ENCODE data around the gene SLC6A20. TPM values are rescaled to one million over a fixed set of nuclear protein-coding genes. Genes with fewer than 3 reads are reported as not detected.

Gene SLC6A20
- total RNA-seq, 5 donors from 2014 or later (not counting 1 experiment from before 2014, with no cell fraction given) = 0.12 to 0.44 (median 0.24) TPM; not detected in 1

DNA sequence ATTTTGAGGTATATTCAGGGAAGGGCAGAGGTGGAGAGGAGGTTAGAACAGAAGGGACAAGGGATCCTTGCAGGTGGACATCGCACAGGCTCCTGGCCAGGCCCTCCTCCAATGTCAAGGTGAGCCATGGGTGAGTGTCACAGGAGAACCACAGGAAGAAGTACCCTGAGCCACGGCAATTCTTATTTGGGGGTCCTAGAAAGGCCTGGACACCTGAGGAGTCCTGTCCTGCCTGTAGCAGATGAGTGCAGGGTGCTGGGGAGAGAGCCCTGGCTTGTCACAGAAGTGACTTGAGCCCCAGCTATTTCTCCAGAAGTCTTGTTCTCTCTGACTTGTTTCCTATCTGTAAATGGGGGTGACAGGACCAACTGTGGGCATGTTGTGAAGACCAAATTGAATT, 4.3 kb downstream of the SLC6A20 start:
- Mint-ChIP-seq H3K27ac (no peak overlapping the region), H3K36me3 (peaks cover 5% of the 10 kb centered on the region), H3K4me3 (no peak overlapping the region), H3K27me3 (peaks cover 31 to 42% of the 10 kb centered on the region in 2 donors), H3K4me1 (peaks cover 13 to 16% (median 16%) of the 10 kb centered on the region in 3 donors), H3K9me3 (peaks cover 5 to 12% (median 10%) of the 10 kb centered on the region in 3 donors)
- Histone ChIP-seq H3K36me3 (ENCODE audit: control insufficient read depth in 2 of 2, extremely low read depth in 1 of 2, insufficient read depth in 1 of 2, low read length in 1 of 2) (no peaks in the 10 kb centered on the region), H3K27ac (ENCODE audit: low read length) (no peak overlapping the region), H3K27me3 (replicated peaks in 1 of 2; ENCODE audit: control insufficient read depth in 2 of 2, extremely low read depth in 1 of 2, insufficient read depth in 2 of 2, low read length in 1 of 2) (peaks cover 3 to 36% of the 10 kb centered on the region in 2 experiments), H3K4me1 (ENCODE audit: control insufficient read depth in 1 of 2, extremely low read depth in 1 of 2, insufficient read depth in 2 of 2, low read length in 2 of 2) (peaks cover 0 to 15% of the 10 kb centered on the region in 2 experiments), H3K9me3 (peaks cover 3% of the 10 kb centered on the region), H3K4me3 (ENCODE audit: control insufficient read depth in 1 of 2, extremely low read depth in 1 of 2, low read length in 1 of 2) (no peak overlapping the region)
- DNase-seq = no peak
- POLR2A ChIA-PET = no interaction called here
- CTCF ChIA-PET = interaction anchor here in 1 of 2 donors (0.6 kb wide), 1 partner anchor 106 kb away, joined by 3 read pairs; no protein-coding TSS in a partner anchor
- no peak for ATAC-seq (replicated peaks in 1 of 4)
- 90% methylated on average over 2 of the region's 2 CpGs for WGBS (ENCODE audit: insufficient coverage)

DNA sequence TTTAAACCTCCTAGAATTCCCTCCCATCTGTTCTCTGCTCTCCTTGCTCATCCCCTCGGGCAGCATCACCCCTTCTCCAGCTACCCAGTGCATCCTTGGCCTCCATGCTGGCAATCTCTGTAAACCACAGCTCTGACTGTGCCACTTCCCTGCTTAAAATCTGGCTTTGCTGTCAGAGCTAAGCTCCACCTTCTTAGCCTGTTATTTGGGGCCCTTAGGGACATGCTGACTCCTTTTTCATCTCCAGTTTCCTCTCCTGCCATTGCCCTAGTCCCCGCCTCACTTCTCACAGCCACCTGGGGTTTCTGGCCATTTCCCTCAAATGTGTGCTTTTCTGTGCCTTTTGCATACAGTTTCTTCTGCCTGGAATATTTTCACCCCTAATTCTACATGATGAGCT, 5.7 kb downstream of the SLC6A20 start:
- H3K36me3 Mint-ChIP-seq = peaks cover 5% of the 10 kb centered on the region

DNA sequence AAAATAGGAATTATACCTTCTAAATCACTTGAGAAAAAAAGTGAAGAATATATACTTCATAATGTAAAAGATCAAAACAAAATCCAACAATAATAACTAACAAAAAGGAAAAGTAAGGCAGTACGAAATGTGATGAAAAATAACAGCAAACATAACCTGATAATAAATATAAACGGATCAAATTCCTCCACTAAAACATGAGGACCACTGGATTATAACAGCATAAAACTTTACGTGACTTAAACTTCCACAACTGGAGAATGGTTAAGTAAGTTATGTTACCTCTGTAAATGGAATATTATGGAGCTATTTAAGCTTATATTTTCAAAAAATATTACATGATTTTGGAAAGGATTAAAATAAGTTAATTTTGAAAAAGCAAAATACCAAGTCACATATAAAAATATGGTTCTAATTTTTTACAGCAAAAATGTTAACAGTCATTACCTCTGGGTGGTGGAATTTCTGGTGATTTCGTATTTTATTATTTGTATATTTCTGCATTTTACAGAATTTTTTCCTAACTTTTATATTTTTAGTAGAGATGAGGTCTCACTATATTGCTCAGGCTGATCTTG, 7.0 kb downstream of the SLC6A20 start:
- CTCF ChIA-PET = no interaction called here

More for the DNA sequence above, 5.7 kb downstream of the SLC6A20 start:
- no peak for DNase-seq
- Mint-ChIP-seq H3K27me3 (peaks cover 23 to 33% of the 10 kb centered on the region in 2 donors), H3K9me3 (peaks cover 5 to 12% (median 10%) of the 10 kb centered on the region in 3 donors), H3K27ac (no peak overlapping the region), H3K4me3 (no peak overlapping the region), H3K4me1 (peaks cover 4 to 7% (median 7%) of the 10 kb centered on the region in 3 donors)
- Histone ChIP-seq H3K36me3 (ENCODE audit: control insufficient read depth in 2 of 2, extremely low read depth in 1 of 2, insufficient read depth in 1 of 2, low read length in 1 of 2) (no peaks in the 10 kb centered on the region), H3K9me3 (peaks cover 3% of the 10 kb centered on the region), H3K4me1 (ENCODE audit: control insufficient read depth in 1 of 2, extremely low read depth in 1 of 2, insufficient read depth in 2 of 2, low read length in 2 of 2) (peaks cover 0 to 3% of the 10 kb centered on the region in 2 experiments), H3K27ac (ENCODE audit: low read length) (no peak overlapping the region), H3K27me3 (replicated peaks in 1 of 2; ENCODE audit: control insufficient read depth in 2 of 2, extremely low read depth in 1 of 2, insufficient read depth in 2 of 2, low read length in 1 of 2) (peaks cover 2 to 22% of the 10 kb centered on the region in 2 experiments), H3K4me3 (ENCODE audit: control insufficient read depth in 1 of 2, extremely low read depth in 1 of 2, low read length in 1 of 2) (no peak overlapping the region)
- CTCF ChIA-PET = no interaction called here
- WGBS (ENCODE audit: insufficient coverage) = 88% methylated on average over 2 of the region's 2 CpGs
- no peak for ATAC-seq (replicated peaks in 1 of 4)
- POLR2A ChIA-PET = no interaction called here

DNA sequence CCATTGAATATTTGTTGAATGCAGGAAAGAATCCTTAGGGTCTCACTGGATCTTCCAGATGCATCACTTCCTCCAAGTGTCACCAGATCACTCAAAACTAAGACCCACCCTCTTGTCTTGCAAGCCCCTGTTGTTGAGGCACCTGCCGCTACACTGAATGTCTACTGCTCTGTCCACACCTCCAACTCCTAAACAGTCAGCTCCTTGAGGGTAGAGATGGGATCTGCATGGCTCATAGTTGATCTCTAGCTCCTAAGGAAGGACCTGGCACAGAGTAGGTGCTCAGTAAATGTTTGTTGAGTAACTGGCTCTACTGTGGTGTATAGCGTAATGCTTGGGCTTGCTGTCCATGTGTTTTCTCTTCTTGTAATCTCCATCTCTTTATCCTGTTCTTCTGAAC, 8.8 kb downstream of the SLC6A20 start:
- peaks cover 5% of the 10 kb centered on the region for H3K36me3 Mint-ChIP-seq
- Histone ChIP-seq H3K4me1 (ENCODE audit: control insufficient read depth in 1 of 2, extremely low read depth in 1 of 2, insufficient read depth in 2 of 2, low read length in 2 of 2) (no peaks in the 10 kb centered on the region), H3K4me3 (ENCODE audit: control insufficient read depth in 1 of 2, extremely low read depth in 1 of 2, low read length in 1 of 2) (no peak overlapping the region), H3K27ac (ENCODE audit: low read length) (no peak overlapping the region), H3K27me3 (replicated peaks in 1 of 2; ENCODE audit: control insufficient read depth in 2 of 2, extremely low read depth in 1 of 2, insufficient read depth in 2 of 2, low read length in 1 of 2) (peaks cover 0 to 15% of the 10 kb centered on the region in 2 experiments), H3K36me3 (ENCODE audit: control insufficient read depth in 2 of 2, extremely low read depth in 1 of 2, insufficient read depth in 1 of 2, low read length in 1 of 2) (no peaks in the 10 kb centered on the region), H3K9me3 (peaks cover 3% of the 10 kb centered on the region)
- CTCF ChIA-PET = interaction anchor here in 1 of 2 donors (0.7 kb wide), 1 partner anchor 452 kb away, joined by 5 read pairs; no protein-coding TSS in a partner anchor
- POLR2A ChIA-PET = no interaction called here
- no peak overlapping the region for H3K4me3 Mint-ChIP-seq
- peaks cover 0 to 10% of the 10 kb centered on the region in 2 donors for H3K27me3 Mint-ChIP-seq
- ATAC-seq (replicated peaks in 1 of 4) = no peak
- no CpG with 5 or more reads among the region's 2 CpGs for WGBS (ENCODE audit: insufficient coverage)
- peaks cover 0 to 3% (median 0%) of the 10 kb centered on the region in 3 donors for H3K4me1 Mint-ChIP-seq
- H3K27ac Mint-ChIP-seq = no peak overlapping the region
- no peak for DNase-seq
- H3K9me3 Mint-ChIP-seq = peaks cover 5 to 23% (median 18%) of the 10 kb centered on the region in 3 donors

More for the DNA sequence above, 7.0 kb downstream of the SLC6A20 start:
- Mint-ChIP-seq H3K9me3 (peaks cover 5 to 20% (median 16%) of the 10 kb centered on the region in 3 donors), H3K27ac (no peak overlapping the region), H3K4me3 (no peak overlapping the region), H3K36me3 (peaks cover 5% of the 10 kb centered on the region), H3K4me1 (peaks cover 0 to 3% (median 0%) of the 10 kb centered on the region in 3 donors), H3K27me3 (peaks cover 10 to 20% of the 10 kb centered on the region in 2 donors)
- no peak for DNase-seq
- no peak overlapping the region for H3K27ac ChIP-seq (ENCODE audit: low read length)
- no CpG with 5 or more reads among the region's 4 CpGs for WGBS (ENCODE audit: insufficient coverage)
- peaks cover 0 to 19% of the 10 kb centered on the region in 2 experiments for H3K27me3 ChIP-seq (replicated peaks in 1 of 2; ENCODE audit: control insufficient read depth in 2 of 2, extremely low read depth in 1 of 2, insufficient read depth in 2 of 2, low read length in 1 of 2)
- peaks cover 3% of the 10 kb centered on the region for H3K9me3 ChIP-seq
- H3K36me3 ChIP-seq (ENCODE audit: control insufficient read depth in 2 of 2, extremely low read depth in 1 of 2, insufficient read depth in 1 of 2, low read length in 1 of 2) = no peaks in the 10 kb centered on the region
- H3K4me3 ChIP-seq (ENCODE audit: control insufficient read depth in 1 of 2, extremely low read depth in 1 of 2, low read length in 1 of 2) = no peak overlapping the region
- H3K4me1 ChIP-seq (ENCODE audit: control insufficient read depth in 1 of 2, extremely low read depth in 1 of 2, insufficient read depth in 2 of 2, low read length in 2 of 2) = no peaks in the 10 kb centered on the region
- ATAC-seq (replicated peaks in 1 of 4) = no peak
- POLR2A ChIA-PET = no interaction called here

DNA sequence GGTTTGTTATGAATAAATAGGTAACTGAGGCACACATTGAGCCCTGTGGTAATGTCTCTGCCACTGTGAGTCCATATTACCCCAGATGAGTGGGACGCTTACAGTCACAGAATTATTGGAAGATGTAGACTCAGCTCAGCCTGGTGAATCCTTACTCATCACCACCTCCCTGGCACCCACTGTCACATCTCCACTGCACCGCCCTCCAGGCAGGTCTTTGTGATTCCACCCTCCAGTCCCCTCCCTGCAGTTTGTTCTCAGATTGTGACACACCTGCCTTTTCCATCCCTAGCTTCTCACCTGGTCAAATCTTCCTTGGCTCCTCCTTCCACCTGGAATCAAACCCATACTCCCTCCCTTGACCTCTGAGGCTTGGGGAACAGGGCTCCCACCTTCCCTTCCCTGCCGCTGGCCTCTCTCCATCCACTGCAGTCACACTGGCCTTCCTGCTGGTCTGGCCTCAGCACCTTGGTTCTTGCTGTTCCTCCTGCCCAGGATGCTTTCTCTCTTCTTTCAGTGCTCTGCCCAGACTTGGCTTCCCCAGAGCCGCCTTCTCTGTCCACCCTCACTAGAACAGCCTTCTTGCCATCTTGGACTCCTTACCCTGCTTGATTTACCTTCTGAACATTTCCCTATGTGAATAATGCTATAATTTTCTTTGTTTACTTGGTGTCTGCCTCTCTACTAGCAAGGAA, 9.4 kb downstream of the SLC6A20 start:
- DNase-seq = no peak
- Mint-ChIP-seq H3K4me1 (peaks cover 0 to 3% (median 0%) of the 10 kb centered on the region in 3 donors), H3K27ac (peak overlapping the region in 1 of 2 donors; percentile 3), H3K9me3 (peaks cover 5 to 23% (median 18%) of the 10 kb centered on the region in 3 donors), H3K36me3 (peaks cover 5% of the 10 kb centered on the region), H3K27me3 (peaks cover 0 to 10% of the 10 kb centered on the region in 2 donors), H3K4me3 (no peak overlapping the region)
- 73% methylated on average over 2 of the region's 4 CpGs for WGBS (ENCODE audit: insufficient coverage)
- Histone ChIP-seq H3K36me3 (ENCODE audit: control insufficient read depth in 2 of 2, extremely low read depth in 1 of 2, insufficient read depth in 1 of 2, low read length in 1 of 2) (no peaks in the 10 kb centered on the region), H3K4me1 (ENCODE audit: control insufficient read depth in 1 of 2, extremely low read depth in 1 of 2, insufficient read depth in 2 of 2, low read length in 2 of 2) (no peaks in the 10 kb centered on the region), H3K9me3 (peaks cover 3% of the 10 kb centered on the region), H3K27ac (ENCODE audit: low read length) (no peak overlapping the region), H3K27me3 (replicated peaks in 1 of 2; ENCODE audit: control insufficient read depth in 2 of 2, extremely low read depth in 1 of 2, insufficient read depth in 2 of 2, low read length in 1 of 2) (peaks cover 0 to 10% of the 10 kb centered on the region in 2 experiments), H3K4me3 (ENCODE audit: control insufficient read depth in 1 of 2, extremely low read depth in 1 of 2, low read length in 1 of 2) (no peak overlapping the region)
- ChIA-PET POLR2A (no interaction called here), CTCF (no interaction called here)
- no peak for ATAC-seq (replicated peaks in 1 of 4)

DNA sequence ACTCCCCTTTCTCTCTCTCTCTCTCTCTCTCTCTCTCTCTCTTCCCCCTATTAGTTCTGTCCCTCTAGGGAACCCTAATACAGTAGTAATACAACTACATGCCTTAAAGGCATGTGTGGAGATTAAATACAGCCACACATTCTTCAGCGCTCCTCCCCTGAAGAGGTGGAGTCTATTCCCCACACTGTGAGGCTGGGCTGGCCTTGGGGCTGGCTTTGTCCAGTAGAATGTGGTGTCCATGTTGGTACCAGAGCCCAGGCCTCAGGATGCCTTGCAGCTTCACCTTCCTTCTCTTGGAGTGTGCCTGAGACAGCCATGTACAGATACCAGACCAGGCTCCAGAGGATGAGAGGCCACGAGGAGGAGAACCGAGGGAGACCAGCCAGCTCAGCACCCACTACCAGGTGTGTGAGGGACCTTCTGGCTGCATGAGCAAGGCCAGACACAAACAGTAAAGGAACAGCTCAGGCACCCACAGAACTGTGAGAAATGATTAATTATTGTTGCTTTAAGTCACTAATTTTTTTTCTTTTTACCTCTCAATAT, 10.7 kb downstream of the SLC6A20 start:
- ChIA-PET CTCF (no interaction called here), POLR2A (no interaction called here)
- no peak overlapping the region for H3K27ac ChIP-seq (ENCODE audit: low read length)
- no peaks in the 10 kb centered on the region for H3K4me1 ChIP-seq (ENCODE audit: control insufficient read depth in 1 of 2, extremely low read depth in 1 of 2, insufficient read depth in 2 of 2, low read length in 2 of 2)
- H3K4me3 ChIP-seq (ENCODE audit: control insufficient read depth in 1 of 2, extremely low read depth in 1 of 2, low read length in 1 of 2) = no peak overlapping the region
- Mint-ChIP-seq H3K27me3 (peaks cover 0 to 7% of the 10 kb centered on the region in 2 donors), H3K36me3 (peaks cover 5% of the 10 kb centered on the region), H3K4me1 (no peaks in the 10 kb centered on the region), H3K9me3 (peaks cover 3 to 23% (median 18%) of the 10 kb centered on the region in 3 donors), H3K4me3 (no peak overlapping the region), H3K27ac (no peak overlapping the region)
- ATAC-seq (replicated peaks in 1 of 4) (no peak), DNase-seq (no peak)
- H3K27me3 ChIP-seq (replicated peaks in 1 of 2; ENCODE audit: control insufficient read depth in 2 of 2, extremely low read depth in 1 of 2, insufficient read depth in 2 of 2, low read length in 1 of 2) = peaks cover 0 to 9% of the 10 kb centered on the region in 2 experiments
- no CpG with 5 or more reads among the region's 3 CpGs for WGBS (ENCODE audit: insufficient coverage)
- peaks cover 3% of the 10 kb centered on the region for H3K9me3 ChIP-seq
- no peaks in the 10 kb centered on the region for H3K36me3 ChIP-seq (ENCODE audit: control insufficient read depth in 2 of 2, extremely low read depth in 1 of 2, insufficient read depth in 1 of 2, low read length in 1 of 2)
